ENCODE measurements around the gene SMARCC2. TPM values are rescaled to one million over a fixed set of nuclear protein-coding genes. Genes with fewer than 3 reads are reported as not detected.
A peak's percentile ranks its signal among the peaks of the same experiment; 100 is the strongest.

The SMARCC2 gene
- total and polyA plus RNA-seq, 2 of the 13 experiments (the other 11 are each of a cell fraction or from before 2014, with no cell fraction given) = 21.3 to 24.1 TPM

DNA sequence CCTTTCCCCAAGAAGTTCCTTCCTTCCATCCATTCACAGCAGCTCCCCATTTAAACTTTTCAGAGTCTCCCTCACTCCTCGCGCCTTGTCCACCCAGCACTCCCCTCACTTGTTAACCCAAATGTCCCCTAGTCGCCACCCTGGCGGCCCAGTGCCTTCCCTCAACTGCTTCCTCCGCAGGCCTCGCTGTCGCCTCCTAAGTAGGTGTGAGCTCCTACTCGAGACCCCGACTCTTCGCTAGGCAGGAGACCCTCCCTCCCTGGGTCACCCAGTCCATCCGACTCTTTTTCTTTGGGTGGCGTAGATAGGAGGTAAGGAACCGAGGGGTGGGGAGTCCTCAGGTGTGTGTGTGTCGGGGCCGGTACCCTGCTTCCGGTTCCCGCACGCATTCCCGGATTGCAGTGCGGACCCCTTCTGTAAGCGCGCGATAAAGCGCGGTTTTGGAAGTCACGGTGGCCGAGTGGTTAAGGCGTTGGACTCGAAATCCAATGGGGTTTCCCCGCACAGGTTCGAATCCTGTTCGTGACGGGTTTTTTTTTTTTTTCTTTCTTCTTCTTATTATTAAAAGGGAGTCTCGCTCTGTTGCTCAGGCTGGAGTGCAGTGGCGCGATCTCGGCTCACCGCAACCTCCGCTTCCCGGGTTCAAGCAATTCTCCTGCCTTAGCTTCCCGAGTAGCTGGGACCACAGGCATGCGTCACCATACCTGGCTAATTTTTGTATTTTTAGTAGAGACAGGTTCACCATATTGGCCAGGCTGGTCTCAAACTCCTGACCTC is 823 bp upstream of the SMARCC2 start (continued):
- TF ChIP-seq MYPOP (CRISPR knock-in tag; IDR thresholded peaks at IDR 0.05) (peak; percentile 13; the same call in 1 of the 2 replicates), LCORL (IDR thresholded peaks at IDR 0.05) (no peak), LCORL (CRISPR knock-in tag; IDR thresholded peaks at IDR 0.05) (no peak; the same call in 1 of the 2 replicates), GZF1 (CRISPR knock-in tag; IDR thresholded peaks at IDR 0.05) (peak; percentile 27; the same call in 1 of the 2 replicates), ZNF777 (CRISPR knock-in tag; IDR thresholded peaks at IDR 0.05) (peak; percentile 64; the same call in 1 of the 2 replicates), HOMEZ (CRISPR knock-in tag; IDR thresholded peaks at IDR 0.05; ENCODE audit: low read depth) (0 out of 2 replicates have a peak, but pooled peaks have one; percentile 11), IKZF5 (CRISPR knock-in tag; IDR thresholded peaks at IDR 0.05) (peak; percentile 45; the same call in 1 of the 2 replicates), POLR2G (IDR thresholded peaks at IDR 0.05; ENCODE audit: low read depth, low read length) (peak; percentile 58), ZNF33B (CRISPR knock-in tag; IDR thresholded peaks at IDR 0.05) (0 out of 2 replicates have a peak, but pooled peaks have one; percentile 18), MED8 (CRISPR knock-in tag; IDR thresholded peaks at IDR 0.05; ENCODE audit: insufficient replicate concordance) (peak; percentile 27), ZNF142 (CRISPR knock-in tag; IDR thresholded peaks at IDR 0.05) (0 out of 2 replicates have a peak, but pooled peaks have one; percentile 32), MLXIP (CRISPR knock-in tag; IDR thresholded peaks at IDR 0.05; ENCODE audit: borderline replicate concordance) (no peak), ZMAT3 (CRISPR knock-in tag; conservative IDR thresholded peaks at IDR 0.05) (0 out of 2 replicates have a peak, but pooled peaks have one; percentile 9), ZNF3 (CRISPR knock-in tag; IDR thresholded peaks at IDR 0.05) (no peak), ZZZ3 (CRISPR knock-in tag; IDR thresholded peaks at IDR 0.05; ENCODE audit: borderline replicate concordance) (no peak), ZNF263 (CRISPR knock-in tag; IDR thresholded peaks at IDR 0.05) (peak; percentile 41)
